ENCODE data around the gene ZMYM3. TPM values are rescaled to one million over a fixed set of nuclear protein-coding genes. Genes with fewer than 3 reads are reported as not detected.

ZMYM3 gene
- total and polyA plus RNA-seq, 10 donors = 6.3 to 34.5 (median 23.1) TPM

- no peaks in the 10 kb centered on the region for H3K9me3 ChIP-seq
- no peaks in the 10 kb centered on the region for H3K27me3 ChIP-seq (replicated peaks in 1 of 7)
- H3K27ac ChIP-seq = no peak overlapping the region
- H3K4me3 ChIP-seq = no peak overlapping the region
- peaks cover 0 to 28% (median 0%) of the 10 kb centered on the region in 6 donors for H3K4me1 ChIP-seq
- H3K36me3 ChIP-seq = no peaks in the 10 kb centered on the region
- no peak for TF ChIP-seq POLR2A (IDR thresholded peaks at IDR 0.05)
- no peak for DNase-seq
- intact Hi-C loops (cut with DNase I; ENCODE audit: low total_unique reads) = no loop called here
- 83 to 93% (median 93%) methylated on average over 4 to 7 of the region's 7 CpGs for WGBS, 5 donors
These were observed 54.5 kb downstream of the ZMYM3 start for GRCh38 chrX:71199252-71200008.

GRCh38 chrX:71198066-71198465 lies 55.9 kb downstream of the ZMYM3 start:
- Histone ChIP-seq H3K36me3 (no peaks in the 10 kb centered on the region), H3K27me3 (replicated peaks in 1 of 7) (no peaks in the 10 kb centered on the region), H3K4me1 (peaks cover 0 to 28% (median 0%) of the 10 kb centered on the region in 6 donors), H3K9me3 (no peaks in the 10 kb centered on the region), H3K27ac (peak overlapping the region in 7 of 8 donors; percentile 38 to 81 (median 72)), H3K4me3 (peak overlapping the region; percentile 20 to 70 (median 36))
- intact Hi-C loops (cut with DNase I; ENCODE audit: low total_unique reads) = no loop called here
- DNase-seq = peak; percentile 12
- 0 to 51% (median 28%) methylated on average over 3 of the region's 3 CpGs for WGBS, 5 donors
- no peak for TF ChIP-seq POLR2A (IDR thresholded peaks at IDR 0.05)
- no peak for TF ChIP-seq POLR2AphosphoS5 (IDR thresholded peaks at IDR 0.05)
- TF ChIP-seq CTCF (IDR thresholded peaks at IDR 0.05 in 8 of 11, conservative IDR thresholded peaks at IDR 0.05 in 3 of 11) = no peak

- Histone ChIP-seq H3K4me1 (peaks cover 0 to 28% (median 0%) of the 10 kb centered on the region in 6 donors), H3K27ac (peak overlapping the region in 5 of 8 donors; percentile 2 to 81 (median 73)), H3K9me3 (no peaks in the 10 kb centered on the region), H3K4me3 (peak overlapping the region; percentile 2 to 70 (median 36)), H3K27me3 (replicated peaks in 1 of 7) (no peaks in the 10 kb centered on the region), H3K36me3 (no peaks in the 10 kb centered on the region)
- no peak for TF ChIP-seq CTCF (IDR thresholded peaks at IDR 0.05 in 8 of 11, conservative IDR thresholded peaks at IDR 0.05 in 3 of 11)
- TF ChIP-seq POLR2AphosphoS5 (IDR thresholded peaks at IDR 0.05) = no peak
- TF ChIP-seq POLR2A (IDR thresholded peaks at IDR 0.05) = no peak
- WGBS, 5 donors = 36 to 56% (median 47%) methylated on average over 4 of the region's 4 CpGs
- DNase-seq = no peak
- intact Hi-C loops (cut with DNase I; ENCODE audit: low total_unique reads) = no loop called here
These were observed 57.8 kb downstream of the ZMYM3 start for GRCh38 chrX:71195964-71196649.

- Histone ChIP-seq H3K9me3 (no peaks in the 10 kb centered on the region), H3K4me1 (peaks cover 0 to 11% (median 0%) of the 10 kb centered on the region in 6 donors), H3K27me3 (replicated peaks in 1 of 7) (no peaks in the 10 kb centered on the region), H3K4me3 (no peak overlapping the region), H3K27ac (no peak overlapping the region), H3K36me3 (no peaks in the 10 kb centered on the region)
- no peak for DNase-seq
- TF ChIP-seq POLR2A (IDR thresholded peaks at IDR 0.05) (no peak), POLR2AphosphoS5 (IDR thresholded peaks at IDR 0.05) (no peak), CTCF (IDR thresholded peaks at IDR 0.05 in 8 of 11, conservative IDR thresholded peaks at IDR 0.05 in 3 of 11) (no peak)
- intact Hi-C loops (cut with DNase I; ENCODE audit: low total_unique reads) = no loop called here
These were observed 62.7 kb downstream of the ZMYM3 start for GRCh38 chrX:71191248-71191647.

Other genes with a start within 250 kb of the ZMYM3 start
- gene SNX12, start 185.8 kb downstream of the ZMYM3 start, total RNA-seq = 10 to 100 TPM; 37.1 to 47.6 (median 41.0) TPM
- 10 to 100 TPM; 11.7 to 28.7 (median 14.0) TPM for gene SNX12, start 185.8 kb downstream of the ZMYM3 start, polyA plus RNA-seq
- 10 to 100 TPM; 19.1 to 50.9 (median 32.9) TPM for gene FOXO4, start 158.3 kb downstream of the ZMYM3 start, total RNA-seq
- gene FOXO4, start 158.3 kb downstream of the ZMYM3 start, polyA plus RNA-seq = 10 to 100 TPM in 1 of 3 donors, 1 to 10 TPM in 2; 5.1 to 12.9 (median 5.8) TPM
- 10 to 100 TPM in 1 of 7 donors, 1 to 10 TPM in 6; 1.7 to 14.4 (median 6.7) TPM for gene CXorf65, start 147.4 kb downstream of the ZMYM3 start, total RNA-seq
- gene CXorf65, start 147.4 kb downstream of the ZMYM3 start, polyA plus RNA-seq = 10 to 100 TPM in 1 of 3 donors, 1 to 10 TPM in 2; 3.7 to 27.2 (median 7.5) TPM
- gene IL2RG, start 142.6 kb downstream of the ZMYM3 start, total RNA-seq = 100 to 1,000 TPM in 6 of 7 donors, 10 to 100 TPM in 1; 92.6 to 174 (median 127) TPM
- gene IL2RG, start 142.6 kb downstream of the ZMYM3 start, polyA plus RNA-seq = 100 to 1,000 TPM in 2 of 3 donors, 10 to 100 TPM in 1; 89.8 to 155 (median 122) TPM
- 100 to 1,000 TPM in 3 of 7 donors, 10 to 100 TPM in 4; 90.0 to 151 (median 98.7) TPM for gene MED12, start 135.5 kb downstream of the ZMYM3 start, total RNA-seq
- 10 to 100 TPM in 1 of 3 donors, 1 to 10 TPM in 2; 5.2 to 15.6 (median 5.3) TPM for gene MED12, start 135.5 kb downstream of the ZMYM3 start, polyA plus RNA-seq
- 1 to 10 TPM in 4 of 7 donors, under 1 TPM in 3; 0.66 to 2.5 (median 1.2) TPM for gene NLGN3, start 109.3 kb downstream of the ZMYM3 start, total RNA-seq
- gene NLGN3, start 109.3 kb downstream of the ZMYM3 start, polyA plus RNA-seq = under 1 TPM; 0.14 to 0.58 (median 0.48) TPM
- gene GJB1, start 30.9 kb downstream of the ZMYM3 start, total RNA-seq = not detected
- gene GJB1, start 30.9 kb downstream of the ZMYM3 start, polyA plus RNA-seq = not detected
- 100 to 1,000 TPM; 218 to 249 (median 234) TPM for gene NONO, start 29.5 kb upstream of the ZMYM3 start, total RNA-seq
- 100 to 1,000 TPM; 101 to 128 (median 112) TPM for gene NONO, start 29.5 kb upstream of the ZMYM3 start, polyA plus RNA-seq
- gene ITGB1BP2, start 47.6 kb upstream of the ZMYM3 start, total RNA-seq = 1 to 10 TPM; 1.5 to 8.3 (median 3.1) TPM
- 1 to 10 TPM; 1.4 to 1.8 (median 1.7) TPM for gene ITGB1BP2, start 47.6 kb upstream of the ZMYM3 start, polyA plus RNA-seq
- 10 to 100 TPM; 55.7 to 84.3 (median 70.4) TPM for gene TAF1, start 112.2 kb upstream of the ZMYM3 start, total RNA-seq
- 10 to 100 TPM in 1 of 3 donors, 1 to 10 TPM in 2; 7.0 to 14.2 (median 8.1) TPM for gene TAF1, start 112.2 kb upstream of the ZMYM3 start, polyA plus RNA-seq